GM12891 (cell line): ENCODE measurements around the gene PAQR5.

Experiments used
- PAX5 ChIP-seq: IDR thresholded peaks from 2 replicates; pipeline ENCODE4 v1.6.1; 2011; ENCODE audit warnings: low read length, moderate library complexity, mild to moderate bottlenecking; ENCODE audit not compliant: insufficient read depth, severe bottlenecking
- POLR2A ChIP-seq: IDR thresholded peaks from 2 replicates; pipeline ENCODE4 v1.6.1; 2011; ENCODE audit warnings: low read depth, low read length, control low read depth
- POLR2AphosphoS5 ChIP-seq: IDR thresholded peaks from 2 replicates; pipeline ENCODE4 v1.6.1; 2011; ENCODE audit warnings: low read depth, low read length, control low read depth
- POU2F2 ChIP-seq: IDR thresholded peaks from 2 replicates; pipeline ENCODE4 v1.6.1; 2011; ENCODE audit warnings: low read depth, mild to moderate bottlenecking, control low read depth, low read length, moderate library complexity
- SPI1 ChIP-seq: IDR thresholded peaks from 2 replicates; pipeline ENCODE4 v1.6.1; 2011; ENCODE audit warnings: low read depth, low read length, control low read depth
- TAF1 ChIP-seq: IDR thresholded peaks from 2 replicates; pipeline ENCODE4 v1.6.1; 2011; ENCODE audit warnings: low read depth, low read length, control low read depth

DNA sequence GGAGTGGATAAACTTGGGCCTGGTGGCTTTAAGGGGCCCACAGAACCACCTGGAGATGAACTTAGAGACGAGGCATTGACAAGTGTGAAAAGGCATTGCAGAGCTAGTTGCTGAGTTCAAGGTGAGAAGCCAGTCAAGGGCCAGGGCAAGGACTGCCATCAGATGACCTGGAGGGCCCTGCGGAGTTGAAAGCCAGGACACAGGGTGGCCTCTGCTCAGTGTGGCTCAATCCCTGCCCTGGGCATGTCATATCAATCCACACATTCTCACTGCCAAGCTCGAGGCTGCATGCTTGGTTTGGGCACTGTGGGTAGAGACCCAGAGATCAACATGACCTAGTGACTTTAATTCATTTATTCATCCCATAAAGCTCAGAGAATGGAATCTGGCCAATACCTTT lies 9.2 kb downstream of the PAQR5 start:
- TF ChIP-seq POLR2AphosphoS5: no peak
- no peak for TF ChIP-seq SPI1
- TF ChIP-seq POLR2A: no peak
- TF ChIP-seq TAF1: no peak
- TF ChIP-seq PAX5: no peak
- TF ChIP-seq POU2F2: no peak
